Measurements from ENCODE around the gene TTC28. TPM values are rescaled to one million over a fixed set of nuclear protein-coding genes. Genes with fewer than 3 reads are reported as not detected.

Gene TTC28
- total RNA-seq, 1 donor from 2014 or later, result 23.2 TPM

GRCh38 chr22:28241656-28242290, 437.9 kb downstream of the TTC28 start:
- Mint-ChIP-seq H3K4me1 (ENCODE audit: low read depth, unreplicated experiment) (peaks cover 34% of the 10 kb centered on the region), H3K9me3 (ENCODE audit: unreplicated experiment) (no peaks in the 10 kb centered on the region), H3K27ac (ENCODE audit: unreplicated experiment) (no peak overlapping the region), H3K36me3 (ENCODE audit: low read depth, unreplicated experiment) (no peaks in the 10 kb centered on the region), H3K4me3 (ENCODE audit: unreplicated experiment) (no peak overlapping the region), H3K27me3 (ENCODE audit: low read depth, unreplicated experiment) (no peaks in the 10 kb centered on the region)
- Histone ChIP-seq H3K9ac (ENCODE audit: low read length) (no peak overlapping the region), H2AFZ (ENCODE audit: low read depth, low read length) (no peak overlapping the region), H3K4me3 (ENCODE audit: insufficient read depth, low read depth, low read length) (no peak overlapping the region), H3K27me3 (ENCODE audit: insufficient read depth, low read length) (no peaks in the 10 kb centered on the region), H3K4me1 (ENCODE audit: insufficient read depth, low read length) (peaks cover 21% of the 10 kb centered on the region), H3K27ac (ENCODE audit: low read depth, low read length) (no peak overlapping the region), H3K36me3 (ENCODE audit: insufficient read depth, low read length) (no peaks in the 10 kb centered on the region), H4K20me1 (ENCODE audit: insufficient read depth, low read length) (no peaks in the 10 kb centered on the region), H3K79me2 (ENCODE audit: insufficient read depth, low read length) (no peaks in the 10 kb centered on the region), H3K9me3 (ENCODE audit: insufficient read depth, low read depth, low read length) (no peaks in the 10 kb centered on the region), H3K4me2 (ENCODE audit: low read length) (no peak overlapping the region)
- no peak for DNase-seq (ENCODE audit: low read depth)
- no peak for TF ChIP-seq CTCF (IDR thresholded peaks at IDR 0.05; ENCODE audit: insufficient read depth, low read depth, low read length)
- TF ChIP-seq EZH2 (IDR thresholded peaks at IDR 0.05; ENCODE audit: insufficient read depth, low read length), result no peak
- FAIRE-seq, result no peak

DNA sequence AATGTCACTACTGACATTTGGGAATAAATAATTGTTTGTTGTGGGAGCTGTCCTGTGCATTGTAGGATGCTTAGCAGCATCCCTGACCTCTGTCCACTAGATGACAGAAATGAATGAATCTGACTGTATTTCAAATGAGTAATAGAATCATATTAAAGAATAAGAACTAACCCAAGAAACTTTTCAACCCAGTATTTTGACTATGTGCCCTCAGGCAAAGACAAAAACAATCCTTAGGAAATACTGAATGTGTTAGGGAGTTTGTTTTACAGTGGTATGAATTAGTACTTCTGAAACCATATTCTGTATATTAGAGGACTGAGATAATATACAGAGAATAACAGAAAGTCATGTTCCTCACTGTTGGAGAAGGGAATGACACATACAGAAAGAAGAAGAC, 439.7 kb downstream of the TTC28 start:
- Mint-ChIP-seq H3K36me3 (ENCODE audit: low read depth, unreplicated experiment) (no peaks in the 10 kb centered on the region), H3K27me3 (ENCODE audit: low read depth, unreplicated experiment) (no peaks in the 10 kb centered on the region), H3K4me3 (ENCODE audit: unreplicated experiment) (no peak overlapping the region), H3K4me1 (ENCODE audit: low read depth, unreplicated experiment) (peaks cover 18% of the 10 kb centered on the region), H3K9me3 (ENCODE audit: unreplicated experiment) (no peaks in the 10 kb centered on the region), H3K27ac (ENCODE audit: unreplicated experiment) (no peak overlapping the region)
- Histone ChIP-seq H4K20me1 (ENCODE audit: insufficient read depth, low read length) (no peaks in the 10 kb centered on the region), H3K27ac (ENCODE audit: low read depth, low read length) (no peak overlapping the region), H3K79me2 (ENCODE audit: insufficient read depth, low read length) (no peaks in the 10 kb centered on the region), H3K27me3 (ENCODE audit: insufficient read depth, low read length) (no peaks in the 10 kb centered on the region), H2AFZ (ENCODE audit: low read depth, low read length) (no peak overlapping the region), H3K4me1 (ENCODE audit: insufficient read depth, low read length) (peaks cover 5% of the 10 kb centered on the region), H3K4me2 (ENCODE audit: low read length) (no peak overlapping the region), H3K9me3 (ENCODE audit: insufficient read depth, low read depth, low read length) (no peaks in the 10 kb centered on the region), H3K9ac (ENCODE audit: low read length) (no peak overlapping the region), H3K4me3 (ENCODE audit: insufficient read depth, low read depth, low read length) (no peak overlapping the region), H3K36me3 (ENCODE audit: insufficient read depth, low read length) (no peaks in the 10 kb centered on the region)
- FAIRE-seq, result no peak
- DNase-seq (ENCODE audit: low read depth), result no peak
- TF ChIP-seq CTCF (IDR thresholded peaks at IDR 0.05; ENCODE audit: insufficient read depth, low read depth, low read length), result no peak
- no peak for TF ChIP-seq EZH2 (IDR thresholded peaks at IDR 0.05; ENCODE audit: insufficient read depth, low read length)

GRCh38 chr22:28237783-28238182, 441.9 kb downstream of the TTC28 start:
- FAIRE-seq (no peak), DNase-seq (ENCODE audit: low read depth) (no peak)
- no peak overlapping the region for H3K4me3 ChIP-seq (ENCODE audit: insufficient read depth, low read depth, low read length)
- Mint-ChIP-seq H3K27me3 (ENCODE audit: low read depth, unreplicated experiment) (no peaks in the 10 kb centered on the region), H3K36me3 (ENCODE audit: low read depth, unreplicated experiment) (no peaks in the 10 kb centered on the region), H3K9me3 (ENCODE audit: unreplicated experiment) (no peaks in the 10 kb centered on the region), H3K27ac (ENCODE audit: unreplicated experiment) (no peak overlapping the region), H3K4me1 (ENCODE audit: low read depth, unreplicated experiment) (peaks cover 3% of the 10 kb centered on the region), H3K4me3 (ENCODE audit: unreplicated experiment) (no peak overlapping the region)
- no peaks in the 10 kb centered on the region for H3K9me3 ChIP-seq (ENCODE audit: insufficient read depth, low read depth, low read length)
- H3K4me1 ChIP-seq (ENCODE audit: insufficient read depth, low read length), result no peaks in the 10 kb centered on the region
- H3K36me3 ChIP-seq (ENCODE audit: insufficient read depth, low read length), result no peaks in the 10 kb centered on the region
- H3K9ac ChIP-seq (ENCODE audit: low read length), result no peak overlapping the region
- H3K79me2 ChIP-seq (ENCODE audit: insufficient read depth, low read length), result no peaks in the 10 kb centered on the region
- no peaks in the 10 kb centered on the region for H3K27me3 ChIP-seq (ENCODE audit: insufficient read depth, low read length)
- H3K4me2 ChIP-seq (ENCODE audit: low read length), result no peak overlapping the region
- no peaks in the 10 kb centered on the region for H4K20me1 ChIP-seq (ENCODE audit: insufficient read depth, low read length)
- no peak overlapping the region for H2AFZ ChIP-seq (ENCODE audit: low read depth, low read length)
- TF ChIP-seq CTCF (IDR thresholded peaks at IDR 0.05; ENCODE audit: insufficient read depth, low read depth, low read length), result no peak
- H3K27ac ChIP-seq (ENCODE audit: low read depth, low read length), result no peak overlapping the region
